SW480 (cell line): ENCODE data around the gene ABCC12.
A peak's percentile ranks its signal among the peaks of the same experiment; 100 is the strongest.

Experiments used
- DNase-seq: peaks from one replicate; pipeline ENCODE4 v3.0.0-alpha.2; 2016; ENCODE audit warnings: low spot score

ABCC12 gene

GRCh38 chr16:48165961-48166578 is 10.3 kb upstream of the ABCC12 start:
- DNase-seq: no peak

- DNase-seq: peak; percentile 57
These were observed 9.3 kb upstream of the ABCC12 start for GRCh38 chr16:48164907-48165715.

DNA sequence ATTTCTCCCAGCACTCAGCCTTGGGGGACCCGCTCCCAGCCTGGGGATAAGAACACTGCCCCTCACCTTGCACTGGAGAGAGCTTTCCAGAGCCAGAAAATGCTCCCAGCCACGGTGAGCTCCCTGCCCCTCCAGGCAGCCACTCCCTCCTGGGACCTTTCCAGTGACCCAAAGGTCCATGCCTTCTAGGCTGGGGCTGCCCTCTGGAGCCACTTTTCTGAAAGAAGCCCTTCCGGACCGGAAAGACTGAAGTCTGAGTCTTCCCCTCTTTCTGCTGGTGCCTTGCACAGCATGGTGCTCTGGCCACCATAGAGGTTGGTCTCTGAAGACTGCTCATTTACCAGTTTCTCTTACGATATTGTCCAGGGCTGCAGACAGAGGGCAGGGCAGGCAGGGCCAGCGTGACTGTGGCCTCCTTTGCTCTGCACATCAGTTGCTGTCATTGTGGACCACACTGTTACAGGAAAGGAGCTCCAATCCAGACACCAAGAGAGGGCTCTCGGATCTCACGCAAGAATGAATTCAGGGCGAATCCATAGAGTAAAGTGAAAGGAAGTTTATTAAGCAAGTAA is 7.1 kb upstream of the ABCC12 start:
- no peak for DNase-seq

GRCh38 chr16:48161906-48162305 is 6.1 kb upstream of the ABCC12 start:
- no peak for DNase-seq

GRCh38 chr16:48160575-48160974 is 4.8 kb upstream of the ABCC12 start:
- DNase-seq: no peak

DNA sequence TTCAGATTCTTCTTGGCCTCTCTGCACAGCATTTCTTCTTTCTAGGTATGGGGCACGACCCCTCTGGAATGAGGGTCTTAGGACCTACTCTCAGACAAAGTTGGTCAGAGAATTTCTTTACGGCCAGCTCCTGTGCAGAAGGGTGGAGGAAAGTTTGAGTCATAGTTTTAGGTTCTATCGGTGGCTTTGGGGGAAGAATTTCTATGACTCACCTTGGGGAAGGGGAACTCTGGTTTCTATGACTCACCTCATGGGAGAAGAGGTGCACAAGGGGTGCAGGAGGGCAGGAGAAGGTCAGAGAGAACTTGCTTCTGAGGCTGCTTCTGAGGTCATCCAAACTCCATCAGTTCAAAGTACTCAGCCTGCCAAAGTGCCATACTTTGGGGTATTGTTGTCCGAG is 2.5 kb upstream of the ABCC12 start:
- DNase-seq: peak; percentile 92

- no peak for DNase-seq
These were observed 2.0 kb upstream of the ABCC12 start for GRCh38 chr16:48157794-48158193.

DNA sequence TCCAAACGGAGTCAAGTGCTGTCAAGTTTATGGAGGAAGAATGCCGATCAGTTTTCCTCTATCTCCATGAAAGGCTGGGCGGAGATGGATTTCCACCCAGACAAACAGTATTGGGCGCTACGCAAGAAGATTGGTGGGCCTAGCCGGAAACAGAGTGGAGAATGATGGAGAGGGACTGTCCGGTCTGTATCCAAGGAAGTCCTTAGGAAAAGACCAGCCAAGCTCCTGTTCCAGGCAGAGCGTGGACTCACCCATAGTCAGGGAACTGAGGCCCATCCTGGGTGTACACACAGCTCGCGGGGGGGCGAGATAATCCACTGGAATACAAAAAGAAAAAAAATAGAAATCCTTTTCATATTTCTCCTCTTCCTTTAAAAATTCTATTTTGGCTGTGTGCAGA is 1.5 kb upstream of the ABCC12 start:
- DNase-seq: no peak

DNA sequence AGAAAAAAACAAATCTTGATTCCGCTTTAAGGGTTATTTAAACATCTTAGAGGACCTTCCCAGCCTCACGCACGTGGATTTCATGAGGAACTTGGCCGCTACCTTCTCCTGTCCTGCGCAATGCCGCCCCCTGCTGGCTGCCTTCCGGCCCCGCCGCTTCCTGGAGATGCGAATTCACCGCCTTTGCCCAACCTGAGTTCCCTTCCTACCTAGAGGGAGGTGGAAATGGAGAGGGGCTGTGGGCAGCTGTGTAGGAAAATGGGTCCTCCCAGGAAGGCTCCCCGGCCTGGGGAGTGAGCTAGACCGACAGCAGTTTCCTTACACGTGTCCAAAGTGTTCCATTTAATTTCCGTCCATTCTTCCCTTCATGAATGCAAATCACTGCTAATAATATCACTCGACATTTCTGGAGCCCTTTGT is 1.0 kb upstream of the ABCC12 start:
- peak; percentile 81 for DNase-seq

DNA sequence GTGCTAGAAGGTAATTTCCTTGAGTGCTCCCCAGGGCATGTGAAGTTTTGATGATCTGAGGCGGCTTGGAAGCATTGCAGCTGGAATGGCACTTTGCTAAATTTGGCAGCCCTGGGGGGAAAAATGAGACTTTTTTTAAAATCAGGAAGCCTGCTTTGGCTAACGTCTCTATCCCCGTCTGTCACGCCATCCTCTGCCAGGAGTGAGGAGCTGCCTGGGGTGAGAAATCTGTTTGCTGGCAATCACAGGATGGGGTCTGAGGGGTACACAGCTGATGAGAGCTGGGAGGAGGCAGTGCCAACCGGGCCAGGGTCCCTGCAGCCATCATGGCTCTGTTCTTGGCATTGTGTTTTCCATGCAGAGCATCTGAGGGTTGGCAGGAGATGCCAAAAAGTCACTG is 2.0 kb downstream of the ABCC12 start:
- no peak for DNase-seq

DNA sequence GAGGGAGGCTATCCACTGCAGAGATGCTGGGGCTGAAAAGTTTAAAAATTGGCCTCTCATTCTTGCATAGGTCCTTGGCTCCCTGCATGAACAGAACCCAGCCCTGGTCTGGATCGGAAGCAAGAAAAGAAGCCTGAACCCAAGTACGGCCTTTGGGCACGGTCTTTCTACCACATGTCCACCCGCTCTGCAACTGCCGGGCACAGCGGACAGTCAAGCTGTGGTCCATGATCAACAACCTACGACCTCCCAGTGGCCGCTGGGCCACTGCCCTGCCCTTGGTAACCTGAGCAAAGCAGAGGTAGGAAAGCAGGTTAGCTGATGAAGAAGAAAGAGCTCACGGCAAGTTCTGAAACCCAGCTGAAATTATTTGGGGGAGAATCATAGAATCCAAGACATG is 3.6 kb downstream of the ABCC12 start:
- DNase-seq: no peak

DNA sequence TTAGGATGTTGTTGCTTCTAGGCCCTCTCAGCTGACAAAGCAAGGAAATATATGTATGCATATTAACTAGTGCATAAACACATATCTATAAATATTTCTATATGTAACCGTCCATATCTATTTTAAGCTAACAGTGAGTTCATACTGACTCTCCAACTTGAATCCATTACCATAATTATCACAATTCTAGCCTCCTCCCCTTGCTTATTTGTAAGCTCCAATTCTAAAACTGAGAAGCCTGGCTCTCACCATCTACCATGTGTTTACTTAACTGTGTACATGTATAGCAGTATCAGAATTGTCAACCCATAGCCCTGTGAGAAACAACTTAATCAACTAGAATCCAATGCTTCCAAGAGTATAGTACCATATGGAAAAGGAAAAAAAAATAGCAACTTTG is 5.1 kb downstream of the ABCC12 start:
- no peak for DNase-seq

GRCh38 chr16:48146710-48147109 is 9.1 kb downstream of the ABCC12 start:
- no peak for DNase-seq

GRCh38 chr16:48146131-48146530 is 9.7 kb downstream of the ABCC12 start:
- no peak for DNase-seq

- no peak for DNase-seq
These were observed 11.9 kb downstream of the ABCC12 start for GRCh38 chr16:48143812-48144368.

DNA sequence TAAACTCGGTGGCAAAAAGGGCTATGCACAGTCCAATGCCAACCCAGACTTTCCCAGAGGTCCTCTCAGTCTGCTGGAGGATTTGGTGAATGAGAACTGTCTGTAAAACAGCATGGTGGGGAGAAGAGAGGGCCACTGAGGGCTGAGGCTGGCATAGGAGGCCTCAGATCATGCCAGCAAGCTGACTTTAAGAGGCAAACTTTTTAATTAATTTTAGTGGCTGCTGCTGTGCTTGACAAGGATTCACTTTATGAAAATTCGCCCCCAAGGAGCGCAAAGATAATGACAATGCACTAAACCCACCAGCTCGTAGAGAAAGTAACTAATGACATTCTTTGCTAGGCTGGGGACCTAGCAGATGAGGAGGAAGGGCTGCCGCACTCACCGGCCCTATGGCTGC is 15.0 kb downstream of the ABCC12 start:
- DNase-seq: no peak

DNA sequence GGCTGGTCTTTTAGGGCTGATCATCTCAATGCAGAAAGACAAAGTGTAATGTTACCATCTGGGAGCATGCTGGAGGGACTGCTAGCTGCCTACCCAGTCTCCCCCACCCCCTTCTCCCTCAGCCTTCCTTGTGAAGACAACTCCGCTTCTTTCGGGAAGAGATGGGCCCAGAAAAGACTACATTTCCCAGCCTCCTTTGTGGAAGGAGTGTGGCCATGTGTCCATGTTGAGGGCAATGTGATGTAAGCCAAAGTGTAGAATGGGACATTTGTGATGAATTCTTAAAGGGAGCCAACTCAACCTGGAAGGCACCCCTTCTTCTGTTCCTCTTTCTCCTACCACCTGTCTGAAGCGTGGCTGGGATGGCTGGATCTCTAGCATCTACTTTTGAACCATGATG is 16.3 kb downstream of the ABCC12 start:
- DNase-seq: no peak

GRCh38 chr16:48138543-48138942 is 17.2 kb downstream of the ABCC12 start:
- DNase-seq: no peak

DNA sequence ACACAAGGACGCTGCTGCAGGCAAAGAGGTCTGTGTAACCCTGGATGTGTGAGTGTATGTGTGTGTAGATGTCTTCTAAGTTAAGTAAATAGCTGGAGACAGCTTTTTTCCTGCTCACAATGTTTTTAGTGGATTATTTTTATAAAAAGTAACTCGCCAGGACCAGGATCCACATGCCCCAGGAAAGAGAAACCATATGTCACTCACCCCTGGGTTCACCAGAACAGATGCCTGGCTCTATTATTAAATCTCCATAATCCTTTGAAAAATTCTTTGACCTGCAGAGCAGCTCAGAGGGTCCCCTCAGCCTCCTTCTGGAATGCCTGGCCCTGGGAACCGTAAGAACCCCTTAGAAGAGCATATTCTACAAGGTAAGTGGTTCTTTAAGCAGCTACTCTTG is 18.0 kb downstream of the ABCC12 start:
- DNase-seq: no peak

GRCh38 chr16:48136547-48137360 is 19.0 kb downstream of the ABCC12 start:
- DNase-seq: no peak

- DNase-seq: no peak
These were observed 22.2 kb downstream of the ABCC12 start for GRCh38 chr16:48133455-48134211.

- no peak for DNase-seq
These were observed 23.1 kb downstream of the ABCC12 start for GRCh38 chr16:48132696-48133095.
